VCaP (cell line): ENCODE measurements around the gene KMT2B.
"Not testable (repeated sequence)": the region's sequence is repeated elsewhere in the genome, so short reads cannot be mapped to it uniquely, and the experiment has no call there.

ENCODE experiments used
- H3K27ac ChIP-seq: fragments of 450-650 bp; 2 replicates; pipeline ENCODE4 v1.5.1; 2017
- CTCF ChIP-seq: fragments of 450-650 bp; conservative IDR thresholded peaks from 2 replicates; pipeline ENCODE4 v1.5.1; 2017; ENCODE audit warnings: mild to moderate bottlenecking, moderate library complexity

KMT2B gene

GRCh38 chr19:35689836-35690235 lies 28.0 kb upstream of the KMT2B start:
- no peak for TF ChIP-seq CTCF
- H3K27ac ChIP-seq, result no peak overlapping the region

GRCh38 chr19:35691106-35691505 lies 26.7 kb upstream of the KMT2B start:
- not testable (repeated sequence) for H3K27ac ChIP-seq

GRCh38 chr19:35692010-35692409 lies 25.8 kb upstream of the KMT2B start:
- H3K27ac ChIP-seq, result peak overlapping the region; percentile 60
- no peak for TF ChIP-seq CTCF

GRCh38 chr19:35693422-35693821 lies 24.4 kb upstream of the KMT2B start:
- no peak for TF ChIP-seq CTCF
- no peak overlapping the region; the same call in 1 of the 2 replicates for H3K27ac ChIP-seq

GRCh38 chr19:35693835-35694599 lies 23.8 kb upstream of the KMT2B start:
- peak; percentile 99 for TF ChIP-seq CTCF
- H3K27ac ChIP-seq, result peak overlapping the region; percentile 38; the same call in 1 of the 2 replicates

GRCh38 chr19:35695895-35696422 lies 21.8 kb upstream of the KMT2B start:
- no peak overlapping the region for H3K27ac ChIP-seq
- no peak for TF ChIP-seq CTCF

- no peak overlapping the region for H3K27ac ChIP-seq
- TF ChIP-seq CTCF, result no peak
These were observed 21.0 kb upstream of the KMT2B start for GRCh38 chr19:35696835-35697234.

- peak overlapping the region; percentile 76 for H3K27ac ChIP-seq
- TF ChIP-seq CTCF, result no peak
These were observed 15.4 kb upstream of the KMT2B start for GRCh38 chr19:35702223-35703012.
